ENCODE results near the gene KSR1. TPM values are rescaled to one million over a fixed set of nuclear protein-coding genes. Genes with fewer than 3 reads are reported as not detected.
"Not testable (repeated sequence)": the region's sequence is repeated elsewhere in the genome, so short reads cannot be mapped to it uniquely, and the experiment has no call there.

KSR1 gene
- total and polyA plus RNA-seq, 10 of the 15 experiments (the other 5 are each of a cell fraction or from before 2014, with no cell fraction given): 0.97 to 66.6 (median 22.9) TPM

DNA sequence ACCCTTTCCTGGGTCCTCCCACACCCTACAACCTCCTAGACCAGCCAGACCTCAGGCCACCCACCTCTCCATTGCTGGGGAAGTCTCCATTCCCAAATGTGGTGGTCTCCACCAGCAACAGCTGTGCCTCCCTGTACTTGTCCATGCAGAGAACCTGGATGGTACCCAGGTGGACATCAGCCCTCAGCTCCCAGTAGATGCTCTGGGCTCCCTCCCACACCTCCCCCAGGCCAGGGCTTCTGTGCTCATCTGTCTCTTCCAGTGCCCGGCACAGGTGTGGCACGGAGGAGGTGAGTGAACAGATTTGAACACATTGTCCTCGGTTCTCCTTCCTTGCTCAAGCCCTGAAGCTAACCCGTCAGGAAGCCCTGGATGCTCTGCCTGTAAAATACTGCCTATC, 209.3 kb downstream of the KSR1 start:
- ChIA-PET RAD21 (ENCODE audit: unreplicated experiment) (no interaction called here), POLR2A (no interaction called here), CTCF (interaction anchor here (1.1 to 1.5 kb wide), 2 partner anchors 11 to 91 kb away, joined by 3 to 4 read pairs; no protein-coding TSS in a partner anchor), SMC1A (ENCODE audit: uncharacterized antibody, unreplicated experiment) (no interaction called here)
- Histone ChIP-seq H4K20me1 (ENCODE audit: control insufficient read depth, insufficient read depth) (no peaks in the 10 kb centered on the region), H3K79me2 (ENCODE audit: control insufficient read depth, insufficient read depth, low read length) (no peaks in the 10 kb centered on the region), H3K36me3 (ENCODE audit: control insufficient read depth in 2 of 2, insufficient read depth in 2 of 2, low read length in 1 of 2) (no peaks in the 10 kb centered on the region), H3K9me3 (replicated peaks; ENCODE audit: control insufficient read depth, insufficient read depth, low read length) (no peaks in the 10 kb centered on the region), H3K9ac (ENCODE audit: control insufficient read depth, insufficient read depth, low read length) (no peak overlapping the region), H3K27me3 (replicated peaks in 1 of 2; ENCODE audit: control insufficient read depth in 2 of 2, insufficient read depth in 2 of 2, low read length in 1 of 2) (peaks cover 0 to 1% of the 10 kb centered on the region in 2 experiments; a peak in 3 of 4 replicates), H3K27ac (ENCODE audit: control insufficient read depth, insufficient read depth) (no peak overlapping the region), H3K4me1 (ENCODE audit: control insufficient read depth, insufficient read depth, low read length) (no peaks in the 10 kb centered on the region), H3K4me2 (ENCODE audit: control insufficient read depth, insufficient read depth) (no peak overlapping the region), H2AFZ (ENCODE audit: control insufficient read depth, low read depth, low read length) (no peak overlapping the region), H3K4me3 (no peak overlapping the region)
- no TSS peak for BruUV-seq (replicated peaks)
- DNase-seq (ENCODE audit: low read depth, low spot score) (no peak), ATAC-seq (no peak), FAIRE-seq (no peak)
- 33% methylated on average over 4 of the region's 4 CpGs for WGBS (ENCODE audit: insufficient coverage, insufficient replicate concordance, low lambda C conversion rate, missing lambda C conversion rate)
- intact Hi-C loops (cut with micrococcal nuclease; ENCODE audit: unreplicated experiment): no loop called here
- in situ Hi-C loops (cut with MboI): loop anchor here (10.0 kb wide), 1 partner anchor 79 kb away; no protein-coding TSS in a partner anchor
- no peak for TF ChIP-seq RELA (IDR thresholded peaks at IDR 0.05; ENCODE audit: borderline replicate concordance, partially characterized antibody)
- TF ChIP-seq DPF2 (IDR thresholded peaks at IDR 0.05): no peak
- TF ChIP-seq, protein P1, sequence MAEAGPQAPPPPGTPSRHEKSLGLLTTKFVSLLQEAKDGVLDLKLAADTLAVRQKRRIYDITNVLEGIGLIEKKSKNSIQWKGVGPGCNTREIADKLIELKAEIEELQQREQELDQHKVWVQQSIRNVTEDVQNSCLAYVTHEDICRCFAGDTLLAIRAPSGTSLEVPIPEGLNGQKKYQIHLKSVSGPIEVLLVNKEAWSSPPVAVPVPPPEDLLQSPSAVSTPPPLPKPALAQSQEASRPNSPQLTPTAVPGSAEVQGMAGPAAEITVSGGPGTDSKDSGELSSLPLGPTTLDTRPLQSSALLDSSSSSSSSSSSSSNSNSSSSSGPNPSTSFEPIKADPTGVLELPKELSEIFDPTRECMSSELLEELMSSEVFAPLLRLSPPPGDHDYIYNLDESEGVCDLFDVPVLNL (IDR thresholded peaks at IDR 0.05; ENCODE audit: low read depth, low read length): no peak
- TF ChIP-seq SRF (IDR thresholded peaks at IDR 0.05; ENCODE audit: low read depth in 2 of 2, low read length in 2 of 2): no peak
- TF ChIP-seq ETV6 (conservative IDR thresholded peaks at IDR 0.05 in 1 of 2, IDR thresholded peaks at IDR 0.05 in 1 of 2; ENCODE audit: borderline replicate concordance in 1 of 2, low read depth in 1 of 2): no peak
- no peak for TF ChIP-seq ZSCAN29 (IDR thresholded peaks at IDR 0.05)
- TF ChIP-seq MYC (IDR thresholded peaks at IDR 0.05; ENCODE audit: insufficient read depth, insufficient read length, insufficient replicate concordance, low read length, severe bottlenecking): no peak
- no peak for TF ChIP-seq BACH1 (IDR thresholded peaks at IDR 0.05; ENCODE audit: borderline replicate concordance)
- TF ChIP-seq, protein P2, sequence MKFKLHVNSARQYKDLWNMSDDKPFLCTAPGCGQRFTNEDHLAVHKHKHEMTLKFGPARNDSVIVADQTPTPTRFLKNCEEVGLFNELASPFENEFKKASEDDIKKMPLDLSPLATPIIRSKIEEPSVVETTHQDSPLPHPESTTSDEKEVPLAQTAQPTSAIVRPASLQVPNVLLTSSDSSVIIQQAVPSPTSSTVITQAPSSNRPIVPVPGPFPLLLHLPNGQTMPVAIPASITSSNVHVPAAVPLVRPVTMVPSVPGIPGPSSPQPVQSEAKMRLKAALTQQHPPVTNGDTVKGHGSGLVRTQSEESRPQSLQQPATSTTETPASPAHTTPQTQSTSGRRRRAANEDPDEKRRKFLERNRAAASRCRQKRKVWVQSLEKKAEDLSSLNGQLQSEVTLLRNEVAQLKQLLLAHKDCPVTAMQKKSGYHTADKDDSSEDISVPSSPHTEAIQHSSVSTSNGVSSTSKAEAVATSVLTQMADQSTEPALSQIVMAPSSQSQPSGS (IDR thresholded peaks at IDR 0.05; ENCODE audit: low read length): no peak

DNA sequence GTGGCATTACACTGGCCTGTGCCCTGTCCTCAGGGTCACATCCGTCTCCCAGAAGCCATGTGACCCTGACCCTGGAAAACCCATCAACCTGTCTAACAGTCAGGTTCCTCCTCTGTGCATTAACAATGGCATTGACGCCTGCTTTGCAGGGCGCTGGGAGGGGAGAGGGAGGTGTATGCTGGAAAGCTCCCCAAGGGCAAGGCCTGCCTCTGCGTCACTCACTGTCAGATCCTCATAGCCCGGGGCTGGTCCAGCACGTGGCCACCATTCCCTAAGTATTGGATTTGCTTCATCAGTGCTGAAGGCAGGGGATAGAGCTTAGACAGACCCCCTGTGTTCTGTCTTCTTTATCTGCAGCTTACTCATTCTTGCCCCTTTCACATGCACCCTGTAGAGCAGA, 210.0 kb downstream of the KSR1 start:
- CTCF ChIA-PET: interaction anchor here (0.6 to 1.5 kb wide), 3 partner anchors 11 to 214 kb away, joined by 3 to 4 read pairs (median 3); no protein-coding TSS in a partner anchor
- in situ Hi-C loops (cut with MboI): loop anchor here (10.0 kb wide), 1 partner anchor 79 kb away; no protein-coding TSS in a partner anchor
- H3K4me2 ChIP-seq (ENCODE audit: control insufficient read depth, insufficient read depth); H2AFZ ChIP-seq (ENCODE audit: control insufficient read depth, low read depth, low read length); H3K9me3 ChIP-seq (replicated peaks; ENCODE audit: control insufficient read depth, insufficient read depth, low read length); H3K36me3 ChIP-seq (ENCODE audit: control insufficient read depth in 2 of 2, insufficient read depth in 2 of 2, low read length in 1 of 2); H3K4me1 ChIP-seq (ENCODE audit: control insufficient read depth, insufficient read depth, low read length); H4K20me1 ChIP-seq (ENCODE audit: control insufficient read depth, insufficient read depth); BruUV-seq (replicated peaks); DNase-seq (ENCODE audit: low read depth, low spot score); SMC1A ChIA-PET (ENCODE audit: uncharacterized antibody, unreplicated experiment); H3K9ac ChIP-seq (ENCODE audit: control insufficient read depth, insufficient read depth, low read length); POLR2A ChIA-PET; FAIRE-seq; H3K79me2 ChIP-seq (ENCODE audit: control insufficient read depth, insufficient read depth, low read length); RAD21 ChIA-PET (ENCODE audit: unreplicated experiment); H3K4me3 ChIP-seq; H3K27me3 ChIP-seq (replicated peaks in 1 of 2; ENCODE audit: control insufficient read depth in 2 of 2, insufficient read depth in 2 of 2, low read length in 1 of 2); ATAC-seq; H3K27ac ChIP-seq (ENCODE audit: control insufficient read depth, insufficient read depth); intact Hi-C loops (cut with micrococcal nuclease; ENCODE audit: unreplicated experiment): not testable (repeated sequence)
- 14% methylated on average over 6 of the region's 6 CpGs for WGBS (ENCODE audit: insufficient coverage, insufficient replicate concordance, low lambda C conversion rate, missing lambda C conversion rate)

All from GM12878 (cell line).